Effector CD4-positive, alpha-beta T cell (primary cell): ENCODE data around the gene ADCY10.
"Not testable (repeated sequence)": the region's sequence is repeated elsewhere in the genome, so short reads cannot be mapped to it uniquely, and the experiment has no call there.

Experiments used
- DNase-seq: peaks from one replicate; pipeline ENCODE4 v3.0.0-alpha.2; 2020

The ADCY10 gene

GRCh38 chr1:167856711-167857418, 57.1 kb downstream of the ADCY10 start:
- no peak for DNase-seq

- DNase-seq: no peak
These were observed 59.8 kb downstream of the ADCY10 start for GRCh38 chr1:167854184-167854583.

- DNase-seq: no peak
These were observed 64.3 kb downstream of the ADCY10 start for GRCh38 chr1:167849666-167850065.

GRCh38 chr1:167842872-167843271, 71.1 kb downstream of the ADCY10 start:
- no peak for DNase-seq

GRCh38 chr1:167841530-167841929, 72.4 kb downstream of the ADCY10 start:
- no peak for DNase-seq

- DNase-seq: no peak
These were observed 74.9 kb downstream of the ADCY10 start for GRCh38 chr1:167839009-167839408.

GRCh38 chr1:167837326-167837725, 76.6 kb downstream of the ADCY10 start:
- DNase-seq: no peak

GRCh38 chr1:167836197-167836596, 77.7 kb downstream of the ADCY10 start:
- no peak for DNase-seq

- DNase-seq: no peak
These were observed 80.0 kb downstream of the ADCY10 start for GRCh38 chr1:167833904-167834303.

GRCh38 chr1:167832693-167833092, 81.2 kb downstream of the ADCY10 start:
- no peak for DNase-seq

- DNase-seq: not testable (repeated sequence)
These were observed 83.3 kb downstream of the ADCY10 start for GRCh38 chr1:167830668-167831067.

- no peak for DNase-seq
These were observed 84.1 kb downstream of the ADCY10 start for GRCh38 chr1:167829868-167830267.

- no peak for DNase-seq
These were observed 87.8 kb downstream of the ADCY10 start for GRCh38 chr1:167826127-167826526.

- no peak for DNase-seq
These were observed 88.4 kb downstream of the ADCY10 start for GRCh38 chr1:167825419-167826079.

- no peak for DNase-seq
These were observed 89.7 kb downstream of the ADCY10 start for GRCh38 chr1:167824163-167824794.

GRCh38 chr1:167821969-167822685, 91.8 kb downstream of the ADCY10 start:
- no peak for DNase-seq

GRCh38 chr1:167821356-167821685, 92.6 kb downstream of the ADCY10 start:
- DNase-seq: no peak

GRCh38 chr1:167820684-167821355, 93.1 kb downstream of the ADCY10 start:
- no peak for DNase-seq

GRCh38 chr1:167819849-167820683, 93.9 kb downstream of the ADCY10 start:
- no peak for DNase-seq

GRCh38 chr1:167815650-167816049, 98.3 kb downstream of the ADCY10 start:
- no peak for DNase-seq

GRCh38 chr1:167812972-167813371, 101.0 kb downstream of the ADCY10 start:
- DNase-seq: no peak

GRCh38 chr1:167808690-167809089, 105.2 kb downstream of the ADCY10 start:
- no peak for DNase-seq
